ENCODE measurements around the gene SKP2.

DNA sequence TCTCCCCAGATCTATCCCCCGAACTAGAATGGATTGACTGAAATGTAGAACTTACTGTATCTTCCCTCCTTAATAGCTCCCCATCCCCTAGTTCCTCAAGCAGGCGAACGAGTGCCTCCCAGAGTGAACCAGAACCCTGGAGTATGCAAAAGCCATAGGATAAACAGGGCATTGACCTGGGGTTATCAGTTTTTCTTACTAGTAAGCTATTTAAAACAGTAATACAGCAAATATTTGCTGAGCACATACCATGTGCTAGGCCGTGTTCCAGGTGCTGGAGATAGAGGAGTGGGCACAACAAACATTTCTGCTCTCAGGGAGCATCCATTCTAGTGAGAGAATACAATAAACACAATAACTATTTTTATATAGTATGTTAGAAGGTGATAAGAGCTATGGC lies 1.8 kb downstream of the SKP2 start:
- TF ChIP-seq, protein P1, sequence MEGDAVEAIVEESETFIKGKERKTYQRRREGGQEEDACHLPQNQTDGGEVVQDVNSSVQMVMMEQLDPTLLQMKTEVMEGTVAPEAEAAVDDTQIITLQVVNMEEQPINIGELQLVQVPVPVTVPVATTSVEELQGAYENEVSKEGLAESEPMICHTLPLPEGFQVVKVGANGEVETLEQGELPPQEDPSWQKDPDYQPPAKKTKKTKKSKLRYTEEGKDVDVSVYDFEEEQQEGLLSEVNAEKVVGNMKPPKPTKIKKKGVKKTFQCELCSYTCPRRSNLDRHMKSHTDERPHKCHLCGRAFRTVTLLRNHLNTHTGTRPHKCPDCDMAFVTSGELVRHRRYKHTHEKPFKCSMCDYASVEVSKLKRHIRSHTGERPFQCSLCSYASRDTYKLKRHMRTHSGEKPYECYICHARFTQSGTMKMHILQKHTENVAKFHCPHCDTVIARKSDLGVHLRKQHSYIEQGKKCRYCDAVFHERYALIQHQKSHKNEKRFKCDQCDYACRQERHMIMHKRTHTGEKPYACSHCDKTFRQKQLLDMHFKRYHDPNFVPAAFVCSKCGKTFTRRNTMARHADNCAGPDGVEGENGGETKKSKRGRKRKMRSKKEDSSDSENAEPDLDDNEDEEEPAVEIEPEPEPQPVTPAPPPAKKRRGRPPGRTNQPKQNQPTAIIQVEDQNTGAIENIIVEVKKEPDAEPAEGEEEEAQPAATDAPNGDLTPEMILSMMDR (IDR thresholded peaks at IDR 0.05) = no peak
- no peak for TF ChIP-seq POLR2A (IDR thresholded peaks at IDR 0.05)
